HG03039 (cell line): ENCODE measurements around the gene PLIN5.

ENCODE experiments used
- ATAC-seq: cut with Tn5 transposase; IDR thresholded peaks from one replicate; pipeline ENCODE4 v1.9.1; 2021; ENCODE audit warnings: mild to moderate bottlenecking, moderate library complexity; ENCODE audit not compliant: unreplicated experiment

The PLIN5 gene

DNA sequence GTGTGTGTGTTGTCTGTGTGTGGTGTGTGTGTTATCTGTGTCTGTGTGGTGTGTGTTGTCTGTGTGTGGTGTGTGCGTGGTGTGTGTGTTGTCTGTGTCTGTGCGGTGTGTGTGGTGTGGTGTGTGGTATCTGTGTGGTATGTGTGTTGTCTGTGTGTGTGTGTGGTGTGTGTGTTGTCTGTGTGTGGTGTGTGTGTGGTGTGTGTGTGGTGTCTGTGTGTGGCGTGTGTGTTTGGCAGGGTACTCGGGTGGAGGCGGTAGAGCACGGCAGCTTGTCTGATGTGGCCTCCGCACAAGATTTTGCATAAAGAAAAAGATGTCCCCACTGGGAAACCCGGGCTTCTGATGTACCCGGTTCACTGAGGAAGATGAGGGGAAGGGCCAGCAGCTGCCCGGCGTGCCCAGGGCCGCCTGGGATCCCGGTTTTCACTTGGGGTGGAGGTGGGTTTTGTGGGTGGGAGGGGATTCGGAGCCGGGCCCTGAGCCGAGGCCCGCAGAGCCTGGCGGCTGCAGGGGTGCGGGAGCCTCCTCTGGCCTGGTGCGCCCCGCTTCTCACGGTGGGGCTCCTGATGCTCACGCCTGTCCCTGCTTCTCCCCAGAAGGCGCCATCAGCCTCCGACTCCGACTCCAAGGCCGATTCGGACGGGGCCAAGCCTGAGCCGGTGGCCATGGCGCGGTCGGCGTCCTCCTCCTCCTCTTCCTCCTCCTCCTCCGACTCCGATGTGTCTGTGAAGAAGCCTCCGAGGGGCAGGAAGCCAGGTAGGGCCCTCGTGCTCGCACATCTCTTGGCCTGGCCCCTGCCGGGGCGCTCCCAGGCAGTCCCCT, 41.7 kb downstream of the PLIN5 start:
- ATAC-seq = no peak

GRCh38 chr19:4492337-4493103, 42.5 kb downstream of the PLIN5 start:
- ATAC-seq = no peak

GRCh38 chr19:4491446-4491845, 43.6 kb downstream of the PLIN5 start:
- ATAC-seq = no peak

DNA sequence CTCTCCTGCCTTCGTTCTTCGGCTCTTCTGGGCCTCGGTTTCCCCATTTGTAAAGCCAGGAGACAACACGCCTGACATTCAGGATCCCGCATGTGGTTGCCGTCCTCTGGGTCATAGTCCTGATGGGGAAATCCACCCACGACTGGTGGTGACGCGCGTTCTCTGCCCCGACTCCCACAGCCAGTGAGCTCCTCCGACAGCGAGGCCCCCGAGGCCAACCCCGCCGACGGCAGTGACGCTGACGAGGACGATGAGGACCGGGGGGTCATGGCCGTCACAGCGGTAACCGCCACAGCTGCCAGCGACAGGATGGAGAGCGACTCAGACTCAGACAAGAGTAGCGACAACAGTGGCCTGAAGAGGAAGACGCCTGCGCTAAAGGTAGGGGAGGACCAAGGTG, 46.5 kb downstream of the PLIN5 start:
- no peak for ATAC-seq

DNA sequence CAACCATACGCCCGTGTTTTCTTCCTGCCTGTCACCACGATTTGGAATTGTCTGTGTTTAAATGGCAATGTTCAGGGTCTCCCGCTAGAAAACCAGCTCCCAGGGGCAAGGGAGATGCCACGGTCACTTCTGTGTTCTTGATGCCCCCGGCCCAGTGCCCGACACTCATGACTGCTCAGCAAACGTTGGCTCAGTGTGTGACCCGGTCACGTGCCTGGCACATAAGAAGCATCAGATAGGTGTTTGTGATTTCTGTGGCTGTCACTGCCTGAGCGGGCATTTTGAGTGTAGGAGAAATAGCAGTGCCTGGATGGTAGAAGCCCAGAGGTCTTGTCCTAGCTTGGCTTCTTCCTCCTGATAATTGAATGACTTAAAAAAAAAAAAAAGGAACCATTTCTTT, 47.5 kb downstream of the PLIN5 start:
- ATAC-seq = no peak

- ATAC-seq = no peak
Observed at GRCh38 chr19:4483385-4483784, 51.6 kb downstream of the PLIN5 start.

- no peak for ATAC-seq
Observed at GRCh38 chr19:4482721-4483364, 52.2 kb downstream of the PLIN5 start.

DNA sequence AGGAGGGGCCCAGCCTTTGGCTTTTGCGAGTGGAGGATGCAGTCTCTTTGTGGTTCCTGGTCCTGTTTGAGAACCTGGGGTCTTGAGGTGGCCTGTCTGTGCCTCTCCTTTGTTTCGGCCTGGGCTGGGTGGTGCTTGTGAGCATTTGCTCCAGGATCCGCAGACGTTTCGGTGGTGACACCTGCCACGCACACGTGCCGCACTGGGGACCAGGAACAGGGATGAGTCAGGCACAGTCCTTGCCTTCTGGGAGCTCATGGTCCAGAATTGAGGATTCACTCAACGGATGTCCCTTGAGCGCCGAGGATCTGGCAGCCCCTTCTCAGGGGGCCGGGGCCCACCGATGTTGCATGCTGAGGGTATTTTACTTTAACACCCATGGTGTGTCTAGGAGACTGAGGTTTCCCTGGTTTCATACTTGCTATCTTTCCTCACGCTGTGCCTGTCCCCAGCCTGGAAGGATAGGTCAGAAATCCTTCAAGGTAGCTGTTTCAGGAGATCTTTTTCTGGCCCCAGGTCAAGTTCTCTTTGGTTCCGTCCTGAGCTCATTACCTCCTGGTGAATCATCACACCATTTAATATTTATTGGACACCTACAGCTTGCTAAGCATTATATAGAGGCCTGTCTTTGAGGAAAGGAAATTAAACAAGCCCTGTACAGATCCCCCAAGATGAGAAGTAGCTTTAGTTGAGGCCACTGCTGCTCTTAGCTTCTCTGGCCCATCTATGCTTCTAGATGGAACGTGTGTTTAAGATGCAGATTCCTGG, 57.8 kb downstream of the PLIN5 start:
- ATAC-seq = no peak

DNA sequence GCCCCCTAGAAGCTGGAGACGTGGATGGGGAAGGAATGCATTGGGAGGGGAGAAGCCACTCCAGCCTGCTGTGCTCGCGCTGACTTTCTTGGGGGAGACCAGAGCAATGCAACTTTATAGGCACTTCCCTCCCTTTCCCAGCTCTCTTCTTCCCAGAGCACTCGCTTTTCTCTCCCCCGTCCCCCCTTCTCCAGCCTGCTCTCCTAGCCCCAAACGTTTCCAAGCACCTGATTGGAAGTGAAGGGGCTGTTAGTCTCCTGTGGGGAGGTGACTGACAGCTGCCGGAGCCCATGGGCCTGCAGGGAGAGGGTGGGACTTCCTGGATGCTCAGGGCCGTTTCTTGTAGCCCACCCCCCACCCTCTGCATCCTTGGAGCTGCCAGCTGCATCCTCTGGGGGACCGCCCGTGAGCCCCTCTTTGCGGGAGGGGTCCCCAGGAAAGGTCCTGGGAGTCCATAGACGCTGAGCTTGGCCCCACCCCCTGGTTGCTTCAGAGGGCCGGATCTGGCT, 60.5 kb downstream of the PLIN5 start:
- ATAC-seq = no peak

DNA sequence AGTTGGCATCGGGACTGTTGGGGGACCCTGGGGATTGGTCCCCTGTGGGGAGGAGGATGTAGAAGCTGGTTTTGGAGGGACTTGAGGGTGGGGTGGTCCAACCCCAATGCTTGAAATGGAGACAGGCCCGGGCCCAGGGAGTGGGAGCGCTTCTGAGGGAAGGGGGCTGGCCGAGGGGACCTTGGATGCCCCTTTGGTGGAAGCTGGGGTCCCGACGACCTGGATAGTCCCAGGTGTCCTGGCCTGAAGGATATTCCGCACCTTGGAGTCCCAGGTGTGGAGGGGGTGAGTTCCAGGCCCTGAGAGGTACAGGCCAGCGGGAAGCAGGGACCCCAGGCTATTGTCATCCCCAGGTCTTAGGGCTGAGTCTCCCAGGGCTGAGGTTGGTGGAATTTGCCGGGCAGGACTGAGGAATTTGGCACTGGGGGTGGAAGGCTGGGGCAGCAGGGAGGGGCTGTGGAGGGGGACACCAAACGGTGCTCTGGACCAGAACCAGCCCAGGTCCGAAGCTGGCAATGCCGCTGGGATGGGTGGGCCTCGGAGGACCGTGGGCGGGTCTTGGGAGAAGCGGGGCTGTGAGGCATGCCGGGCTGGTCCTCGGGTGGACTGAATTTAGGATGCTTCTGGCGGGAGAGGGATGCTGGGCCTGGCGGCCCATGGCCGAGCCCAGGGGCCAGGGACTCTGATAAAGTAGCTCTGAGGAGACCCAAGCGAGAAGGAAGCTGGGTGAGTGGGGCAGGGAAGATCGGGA, 61.1 kb downstream of the PLIN5 start:
- ATAC-seq = no peak

- no peak for ATAC-seq
Observed at GRCh38 chr19:4473011-4473762, 61.8 kb downstream of the PLIN5 start.
